ENCODE data around the gene STX1B. TPM values are rescaled to one million over a fixed set of nuclear protein-coding genes. Genes with fewer than 3 reads are reported as not detected.

STX1B gene
- total RNA-seq, 2 donors from 2014 or later = 1.3 to 2.1 TPM

DNA sequence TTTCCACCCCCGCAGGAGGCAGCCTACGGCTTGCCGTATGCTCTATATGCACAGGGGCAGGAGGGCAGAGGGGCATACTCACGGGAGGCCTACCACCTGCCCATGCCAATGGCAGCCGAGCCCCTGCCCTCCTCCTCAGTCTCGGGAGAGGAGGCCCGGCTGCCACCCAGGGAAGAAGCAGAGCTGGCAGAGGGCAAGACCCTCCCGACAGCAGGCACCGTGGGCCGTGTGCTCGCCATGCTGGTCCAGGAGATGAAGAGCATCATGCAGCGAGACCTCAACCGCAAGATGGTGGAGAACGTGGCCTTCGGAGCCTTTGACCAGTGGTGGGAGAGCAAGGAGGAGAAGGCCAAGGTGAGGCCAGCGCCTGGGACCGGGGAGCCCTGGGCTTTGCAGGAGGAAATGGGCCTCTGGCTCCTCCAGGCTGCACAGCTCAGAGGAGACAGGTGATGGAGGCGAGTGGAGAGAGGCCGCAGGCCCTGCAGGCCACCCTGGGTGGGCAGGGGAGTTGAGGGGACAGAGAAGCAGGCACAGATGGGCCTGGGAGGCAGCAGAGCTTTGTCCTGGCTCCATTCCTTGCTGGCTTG, 44.3 kb downstream of the STX1B start:
- H3K9me3 ChIP-seq = no peaks in the 10 kb centered on the region
- H3K4me1 ChIP-seq = no peaks in the 10 kb centered on the region
- H3K27ac ChIP-seq = no peak overlapping the region
- TF ChIP-seq, protein P1, sequence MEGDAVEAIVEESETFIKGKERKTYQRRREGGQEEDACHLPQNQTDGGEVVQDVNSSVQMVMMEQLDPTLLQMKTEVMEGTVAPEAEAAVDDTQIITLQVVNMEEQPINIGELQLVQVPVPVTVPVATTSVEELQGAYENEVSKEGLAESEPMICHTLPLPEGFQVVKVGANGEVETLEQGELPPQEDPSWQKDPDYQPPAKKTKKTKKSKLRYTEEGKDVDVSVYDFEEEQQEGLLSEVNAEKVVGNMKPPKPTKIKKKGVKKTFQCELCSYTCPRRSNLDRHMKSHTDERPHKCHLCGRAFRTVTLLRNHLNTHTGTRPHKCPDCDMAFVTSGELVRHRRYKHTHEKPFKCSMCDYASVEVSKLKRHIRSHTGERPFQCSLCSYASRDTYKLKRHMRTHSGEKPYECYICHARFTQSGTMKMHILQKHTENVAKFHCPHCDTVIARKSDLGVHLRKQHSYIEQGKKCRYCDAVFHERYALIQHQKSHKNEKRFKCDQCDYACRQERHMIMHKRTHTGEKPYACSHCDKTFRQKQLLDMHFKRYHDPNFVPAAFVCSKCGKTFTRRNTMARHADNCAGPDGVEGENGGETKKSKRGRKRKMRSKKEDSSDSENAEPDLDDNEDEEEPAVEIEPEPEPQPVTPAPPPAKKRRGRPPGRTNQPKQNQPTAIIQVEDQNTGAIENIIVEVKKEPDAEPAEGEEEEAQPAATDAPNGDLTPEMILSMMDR (IDR thresholded peaks at IDR 0.05) = no peak
- H3K27me3 ChIP-seq = no peaks in the 10 kb centered on the region
- no peak overlapping the region for H3K4me3 ChIP-seq
- DNase-seq (ENCODE audit: low spot score) = no peak
- H3K36me3 ChIP-seq = peaks cover 99% of the 10 kb centered on the region

- no peak overlapping the region for H3K27ac ChIP-seq
- H3K36me3 ChIP-seq = peaks cover 99% of the 10 kb centered on the region
- no peak for DNase-seq (ENCODE audit: low spot score)
- TF ChIP-seq, protein P1 (IDR thresholded peaks at IDR 0.05) = no peak
- no peak overlapping the region for H3K4me3 ChIP-seq
- no peaks in the 10 kb centered on the region for H3K9me3 ChIP-seq
- H3K4me1 ChIP-seq = no peaks in the 10 kb centered on the region
- no peaks in the 10 kb centered on the region for H3K27me3 ChIP-seq
Measured at GRCh38 chr16:30965436-30965835, 45.0 kb downstream of the STX1B start.

GRCh38 chr16:30964574-30965226, 45.7 kb downstream of the STX1B start:
- H3K4me1 ChIP-seq = no peaks in the 10 kb centered on the region
- no peak overlapping the region for H3K27ac ChIP-seq
- TF ChIP-seq, protein P1 (IDR thresholded peaks at IDR 0.05) = no peak
- peaks cover 100% of the 10 kb centered on the region for H3K36me3 ChIP-seq
- no peaks in the 10 kb centered on the region for H3K9me3 ChIP-seq
- no peak for DNase-seq (ENCODE audit: low spot score)
- no peaks in the 10 kb centered on the region for H3K27me3 ChIP-seq
- H3K4me3 ChIP-seq = no peak overlapping the region

DNA sequence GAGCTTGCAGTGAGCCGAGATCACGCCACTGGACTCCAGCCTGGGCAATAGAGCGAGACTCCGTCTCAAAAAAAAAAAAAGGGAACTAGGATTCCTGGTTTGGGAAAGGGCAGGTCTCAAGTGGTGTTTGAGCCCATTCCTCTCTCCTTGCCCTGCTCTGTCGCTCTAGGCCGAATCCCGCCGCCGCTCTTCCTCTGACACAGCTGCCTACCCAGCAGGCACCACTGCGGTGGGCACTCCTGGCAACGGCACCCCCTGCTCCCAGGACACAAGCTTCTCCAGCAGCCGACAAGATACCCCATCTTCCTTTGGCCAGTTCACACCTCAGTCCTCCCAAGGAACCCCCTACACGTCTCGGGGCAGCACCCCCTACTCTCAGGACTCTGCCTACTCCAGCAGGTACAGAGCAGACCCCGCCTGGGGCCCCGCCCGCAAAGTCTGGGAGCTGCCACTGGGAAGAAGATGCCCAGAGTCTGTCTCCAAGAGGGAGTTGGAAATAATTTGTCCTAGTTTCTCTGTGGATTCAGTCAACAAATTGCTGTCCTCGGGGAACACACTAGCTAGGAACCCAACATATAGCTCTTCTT, 46.4 kb downstream of the STX1B start:
- H3K27ac ChIP-seq = no peak overlapping the region
- H3K4me3 ChIP-seq = no peak overlapping the region
- no peaks in the 10 kb centered on the region for H3K27me3 ChIP-seq
- no peak for DNase-seq (ENCODE audit: low spot score)
- H3K9me3 ChIP-seq = no peaks in the 10 kb centered on the region
- peaks cover 0 to 4% of the 10 kb centered on the region in 2 donors for H3K4me1 ChIP-seq
- TF ChIP-seq, protein P1 (IDR thresholded peaks at IDR 0.05) = no peak
- H3K36me3 ChIP-seq = peaks cover 100% of the 10 kb centered on the region

DNA sequence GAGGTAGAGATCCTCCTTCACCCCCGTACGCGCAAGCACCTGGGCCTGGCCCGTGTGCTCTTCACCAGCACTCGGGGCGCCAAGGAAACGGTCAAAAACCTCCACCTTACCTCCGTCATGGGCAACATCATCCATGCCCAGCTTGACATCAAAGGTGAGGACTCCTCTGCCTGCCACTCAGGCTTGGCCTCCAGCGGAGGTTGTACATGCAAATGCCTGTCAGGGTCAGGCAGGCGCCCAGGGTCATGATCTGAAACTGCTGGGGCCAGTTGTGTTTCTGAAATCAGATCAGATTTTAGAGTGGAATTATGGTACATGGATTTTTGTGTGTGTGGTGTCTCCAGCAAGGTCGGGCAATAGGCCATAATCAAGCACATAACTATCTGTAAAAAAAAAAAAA, 49.1 kb downstream of the STX1B start:
- DNase-seq (ENCODE audit: low spot score) = no peak
- H3K9me3 ChIP-seq = no peaks in the 10 kb centered on the region
- no peak overlapping the region for H3K4me3 ChIP-seq

More for the DNA sequence above, 49.1 kb downstream of the STX1B start:
- H3K27me3 ChIP-seq = no peaks in the 10 kb centered on the region
- peaks cover 76% of the 10 kb centered on the region for H3K36me3 ChIP-seq
- H3K4me1 ChIP-seq = peaks cover 0 to 18% of the 10 kb centered on the region in 2 donors
- H3K27ac ChIP-seq = no peak overlapping the region
- TF ChIP-seq, protein P1 (IDR thresholded peaks at IDR 0.05) = no peak
